Measurements from ENCODE around the gene CAMTA1. TPM values are rescaled to one million over a fixed set of nuclear protein-coding genes. Genes with fewer than 3 reads are reported as not detected.

The CAMTA1 gene
- total RNA-seq, 6 donors from 2014 or later: 38.8 to 74.0 (median 46.1) TPM

DNA sequence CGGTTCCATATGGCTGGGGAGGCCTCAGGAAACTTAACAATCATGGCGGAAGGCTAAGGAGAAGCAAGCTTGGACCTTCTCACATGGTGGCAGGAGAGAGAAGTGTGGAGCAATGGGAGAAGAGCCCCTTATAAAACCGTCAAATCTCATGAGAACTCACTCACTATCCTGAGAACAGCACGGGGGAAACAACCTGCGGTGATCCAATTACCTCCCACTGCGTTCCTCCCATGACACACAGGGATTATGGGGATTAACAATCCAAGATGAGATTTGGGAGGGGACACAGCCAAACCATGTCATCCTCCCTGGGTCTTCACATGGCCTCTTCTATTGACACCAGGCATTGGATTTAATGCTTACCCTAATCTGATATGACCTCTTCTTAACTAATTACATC, 530.7 kb downstream of the CAMTA1 start:
- Histone ChIP-seq H3K36me3 (no peaks in the 10 kb centered on the region), H3K27ac (no peak overlapping the region), H3K9me3 (no peaks in the 10 kb centered on the region), H3K4me1 (no peaks in the 10 kb centered on the region), H3K4me3 (no peak overlapping the region), H3K27me3 (no peaks in the 10 kb centered on the region)
- WGBS, 2 donors: 92 to 97% methylated on average over 6 of the region's 6 CpGs
- ATAC-seq (ENCODE audit: low FRiP score in 2 of 2): no peak
- DNase-seq: no peak
- TF ChIP-seq POLR2A (IDR thresholded peaks at IDR 0.05) (no peak), POLR2AphosphoS5 (IDR thresholded peaks at IDR 0.05) (no peak), EP300 (IDR thresholded peaks at IDR 0.05) (no peak)
- TF ChIP-seq, protein P1, sequence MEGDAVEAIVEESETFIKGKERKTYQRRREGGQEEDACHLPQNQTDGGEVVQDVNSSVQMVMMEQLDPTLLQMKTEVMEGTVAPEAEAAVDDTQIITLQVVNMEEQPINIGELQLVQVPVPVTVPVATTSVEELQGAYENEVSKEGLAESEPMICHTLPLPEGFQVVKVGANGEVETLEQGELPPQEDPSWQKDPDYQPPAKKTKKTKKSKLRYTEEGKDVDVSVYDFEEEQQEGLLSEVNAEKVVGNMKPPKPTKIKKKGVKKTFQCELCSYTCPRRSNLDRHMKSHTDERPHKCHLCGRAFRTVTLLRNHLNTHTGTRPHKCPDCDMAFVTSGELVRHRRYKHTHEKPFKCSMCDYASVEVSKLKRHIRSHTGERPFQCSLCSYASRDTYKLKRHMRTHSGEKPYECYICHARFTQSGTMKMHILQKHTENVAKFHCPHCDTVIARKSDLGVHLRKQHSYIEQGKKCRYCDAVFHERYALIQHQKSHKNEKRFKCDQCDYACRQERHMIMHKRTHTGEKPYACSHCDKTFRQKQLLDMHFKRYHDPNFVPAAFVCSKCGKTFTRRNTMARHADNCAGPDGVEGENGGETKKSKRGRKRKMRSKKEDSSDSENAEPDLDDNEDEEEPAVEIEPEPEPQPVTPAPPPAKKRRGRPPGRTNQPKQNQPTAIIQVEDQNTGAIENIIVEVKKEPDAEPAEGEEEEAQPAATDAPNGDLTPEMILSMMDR (IDR thresholded peaks at IDR 0.05): no peak

DNA sequence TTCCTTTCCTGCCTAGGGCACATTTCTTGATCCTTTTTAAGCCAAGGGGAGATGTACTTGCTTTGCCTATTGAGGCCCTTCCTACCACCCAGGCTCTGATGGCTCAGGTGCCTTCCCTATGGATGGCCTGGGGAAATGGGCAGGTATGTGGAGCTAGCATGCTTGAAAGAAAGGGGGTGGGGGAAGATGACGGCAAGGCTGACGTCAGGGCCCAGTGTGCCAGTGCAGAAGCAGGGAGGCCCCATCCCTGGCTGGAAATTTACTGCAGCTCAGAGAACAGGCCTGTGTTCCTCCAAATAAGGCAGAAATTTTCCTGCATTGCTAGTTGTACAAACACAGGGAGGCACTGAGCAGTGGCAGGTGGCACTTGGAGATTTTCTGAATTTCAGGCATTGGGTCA, 532.6 kb downstream of the CAMTA1 start:
- 86 to 94% methylated on average over 2 of the region's 2 CpGs for WGBS, 2 donors
- Histone ChIP-seq H3K36me3 (no peaks in the 10 kb centered on the region), H3K4me3 (no peak overlapping the region), H3K27ac (no peak overlapping the region), H3K4me1 (no peaks in the 10 kb centered on the region), H3K27me3 (no peaks in the 10 kb centered on the region), H3K9me3 (no peaks in the 10 kb centered on the region)
- TF ChIP-seq, protein P1 (IDR thresholded peaks at IDR 0.05): no peak
- TF ChIP-seq POLR2AphosphoS5 (IDR thresholded peaks at IDR 0.05): no peak
- TF ChIP-seq EP300 (IDR thresholded peaks at IDR 0.05): no peak
- no peak for TF ChIP-seq POLR2A (IDR thresholded peaks at IDR 0.05)
- DNase-seq (no peak), ATAC-seq (ENCODE audit: low FRiP score in 2 of 2) (no peak)

DNA sequence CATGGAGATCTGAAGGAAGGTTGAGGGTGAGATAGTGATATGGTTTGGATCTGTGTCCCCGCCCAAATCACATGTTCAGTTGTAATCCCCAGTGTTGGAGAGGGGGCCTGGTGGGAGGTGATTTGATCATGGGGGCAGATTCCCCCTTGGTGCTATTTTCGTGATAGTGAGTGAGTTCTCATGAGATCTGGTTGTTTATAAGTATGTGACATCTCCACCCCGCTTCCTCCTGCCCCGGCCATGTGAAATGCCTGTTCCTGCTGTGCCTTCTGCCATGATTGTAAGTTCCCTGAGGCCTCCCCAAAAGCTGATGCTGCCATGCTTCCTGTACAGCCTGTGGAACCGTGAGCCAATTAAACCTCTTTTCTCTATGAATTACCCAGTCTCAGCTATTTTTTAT, 533.9 kb downstream of the CAMTA1 start:
- ATAC-seq (ENCODE audit: low FRiP score in 2 of 2) (no peak), DNase-seq (no peak)
- Histone ChIP-seq H3K4me3 (no peak overlapping the region), H3K4me1 (no peaks in the 10 kb centered on the region), H3K27me3 (no peaks in the 10 kb centered on the region), H3K27ac (no peak overlapping the region), H3K36me3 (no peaks in the 10 kb centered on the region), H3K9me3 (no peaks in the 10 kb centered on the region)
- TF ChIP-seq POLR2A (IDR thresholded peaks at IDR 0.05): no peak
- no peak for TF ChIP-seq EP300 (IDR thresholded peaks at IDR 0.05)
- TF ChIP-seq, protein P1 (IDR thresholded peaks at IDR 0.05): no peak
- TF ChIP-seq POLR2AphosphoS5 (IDR thresholded peaks at IDR 0.05): no peak
- 82 to 86% methylated on average over 5 of the region's 5 CpGs for WGBS, 2 donors

DNA sequence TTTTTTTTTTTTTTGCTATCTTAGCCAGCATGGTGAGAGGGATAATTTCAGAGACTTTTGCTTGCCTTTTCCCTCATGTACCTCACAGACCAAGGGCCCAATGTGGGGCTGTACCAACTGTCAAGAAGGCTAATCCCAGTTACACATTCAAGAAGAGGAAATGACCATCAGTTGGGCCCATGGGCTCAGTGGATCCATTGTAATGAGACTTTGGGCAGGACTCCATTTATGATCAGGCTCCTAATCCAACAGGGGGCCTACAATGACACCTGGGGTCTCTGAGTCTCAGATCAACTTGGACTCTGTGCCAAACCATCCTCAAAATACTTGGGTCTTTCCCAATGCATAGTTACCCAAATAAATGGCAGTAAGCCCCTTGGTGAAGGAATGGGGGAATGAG, 535.4 kb downstream of the CAMTA1 start:
- Histone ChIP-seq H3K4me1 (no peaks in the 10 kb centered on the region), H3K27me3 (no peaks in the 10 kb centered on the region), H3K9me3 (no peaks in the 10 kb centered on the region), H3K27ac (no peak overlapping the region), H3K36me3 (no peaks in the 10 kb centered on the region), H3K4me3 (no peak overlapping the region)
- DNase-seq (no peak), ATAC-seq (ENCODE audit: low FRiP score in 2 of 2) (no peak)
- TF ChIP-seq, protein P1 (IDR thresholded peaks at IDR 0.05): no peak
- TF ChIP-seq POLR2AphosphoS5 (IDR thresholded peaks at IDR 0.05) (no peak), POLR2A (IDR thresholded peaks at IDR 0.05) (no peak), EP300 (IDR thresholded peaks at IDR 0.05) (no peak)

DNA sequence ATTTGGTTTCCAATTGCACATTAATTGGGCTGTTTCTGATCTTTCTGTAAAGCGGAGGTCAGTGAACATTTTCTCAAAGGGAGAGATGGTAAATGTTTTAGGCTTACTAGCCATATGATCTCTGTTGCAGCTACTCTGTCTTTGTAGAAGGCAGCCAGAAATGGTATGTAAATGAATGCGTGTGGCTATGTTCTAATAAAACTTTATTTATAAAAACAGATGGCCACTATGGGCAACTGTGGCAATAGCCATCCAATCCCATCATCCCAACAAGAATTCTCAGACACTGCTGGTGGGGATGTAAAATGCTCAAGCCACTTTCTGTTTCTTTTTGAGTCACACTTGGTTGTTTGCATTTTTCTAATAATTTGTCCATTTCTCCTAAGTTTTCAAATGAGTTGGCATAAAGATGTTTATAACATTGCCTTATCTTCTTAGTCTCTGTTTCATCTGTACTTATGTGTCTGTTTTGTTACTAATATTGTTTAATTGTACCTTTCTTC, 537.1 kb downstream of the CAMTA1 start:
- no peak overlapping the region for H3K4me3 ChIP-seq
- H3K36me3 ChIP-seq: no peaks in the 10 kb centered on the region
- no peak overlapping the region for H3K27ac ChIP-seq
- H3K4me1 ChIP-seq: no peaks in the 10 kb centered on the region
- DNase-seq (no peak), ATAC-seq (ENCODE audit: low FRiP score in 2 of 2) (no peak)
- H3K27me3 ChIP-seq: no peaks in the 10 kb centered on the region
- no peak for TF ChIP-seq POLR2AphosphoS5 (IDR thresholded peaks at IDR 0.05)
- TF ChIP-seq, protein P1 (IDR thresholded peaks at IDR 0.05): no peak
- TF ChIP-seq EP300 (IDR thresholded peaks at IDR 0.05): no peak
- no peak for TF ChIP-seq POLR2A (IDR thresholded peaks at IDR 0.05)
- no peaks in the 10 kb centered on the region for H3K9me3 ChIP-seq
- 98% methylated on average over 2 of the region's 2 CpGs for WGBS, 2 donors

Measured in upper lobe of left lung (tissue), 6 donors.